Measurements from ENCODE around the gene LINGO4.
"Not testable (repeated sequence)": the region's sequence is repeated elsewhere in the genome, so short reads cannot be mapped to it uniquely, and the experiment has no call there.

The LINGO4 gene

GRCh38 chr1:151774256-151774922 is 30.8 kb downstream of the LINGO4 start:
- Histone ChIP-seq H3K36me3 (ENCODE audit: insufficient read depth, low read length) (peaks cover 58% of the 10 kb centered on the region), H3K4me2 (ENCODE audit: insufficient read depth, low read length) (no peak overlapping the region), H4K20me1 (ENCODE audit: insufficient read depth, low read length) (no peaks in the 10 kb centered on the region)

GRCh38 chr1:151773702-151774101 is 31.5 kb downstream of the LINGO4 start:
- H3K27ac ChIP-seq (ENCODE audit: low read length) = no peak overlapping the region
- no peak overlapping the region for H3K9ac ChIP-seq (ENCODE audit: low read depth, low read length)
- H4K20me1 ChIP-seq (ENCODE audit: insufficient read depth, low read length) = no peaks in the 10 kb centered on the region
- no peak overlapping the region for H3K4me2 ChIP-seq (ENCODE audit: insufficient read depth, low read length)
- no peak for DNase-seq
- ATAC-seq (ENCODE audit: insufficient read depth, low read depth) = no peak
- TF ChIP-seq CTCF (IDR thresholded peaks at IDR 0.05; ENCODE audit: borderline replicate concordance, extremely low read depth, low read length, poor library complexity, severe bottlenecking) = no peak
- TF ChIP-seq EZH2 (IDR thresholded peaks at IDR 0.05; ENCODE audit: borderline replicate concordance, low read depth, low read length, severe bottlenecking) = no peak
- H3K9me3 ChIP-seq (ENCODE audit: insufficient read depth, low read length, severe bottlenecking) = no peaks in the 10 kb centered on the region
- no peak overlapping the region for H2AFZ ChIP-seq (ENCODE audit: low read depth, low read length)
- no peaks in the 10 kb centered on the region for H3K79me2 ChIP-seq (ENCODE audit: insufficient read depth, low read length)
- H3K27me3 ChIP-seq (ENCODE audit: insufficient read depth, low read length, poor library complexity) = no peaks in the 10 kb centered on the region
- H3K4me3 ChIP-seq (ENCODE audit: low read depth in 1 of 2, low read length in 2 of 2) = no peak overlapping the region
- peaks cover 51% of the 10 kb centered on the region for H3K36me3 ChIP-seq (ENCODE audit: insufficient read depth, low read length)
- no peaks in the 10 kb centered on the region for H3K4me1 ChIP-seq (ENCODE audit: insufficient read depth, low read length)

More at GRCh38 chr1:151774256-151774922, 30.8 kb downstream of the LINGO4 start:
- no peaks in the 10 kb centered on the region for H3K4me1 ChIP-seq (ENCODE audit: insufficient read depth, low read length)
- H3K9ac ChIP-seq (ENCODE audit: low read depth, low read length) = no peak overlapping the region
- no peaks in the 10 kb centered on the region for H3K9me3 ChIP-seq (ENCODE audit: insufficient read depth, low read length, severe bottlenecking)
- H3K27ac ChIP-seq (ENCODE audit: low read length) = no peak overlapping the region
- ATAC-seq (ENCODE audit: insufficient read depth, low read depth) = no peak
- TF ChIP-seq EZH2 (IDR thresholded peaks at IDR 0.05; ENCODE audit: borderline replicate concordance, low read depth, low read length, severe bottlenecking) (no peak), CTCF (IDR thresholded peaks at IDR 0.05; ENCODE audit: borderline replicate concordance, extremely low read depth, low read length, poor library complexity, severe bottlenecking) (no peak)
- H2AFZ ChIP-seq (ENCODE audit: low read depth, low read length) = no peak overlapping the region
- DNase-seq = no peak
- H3K27me3 ChIP-seq (ENCODE audit: insufficient read depth, low read length, poor library complexity) = no peaks in the 10 kb centered on the region
- H3K4me3 ChIP-seq (ENCODE audit: low read depth in 1 of 2, low read length in 2 of 2) = no peak overlapping the region
- no peaks in the 10 kb centered on the region for H3K79me2 ChIP-seq (ENCODE audit: insufficient read depth, low read length)

- ATAC-seq (ENCODE audit: insufficient read depth, low read depth); H3K27ac ChIP-seq (ENCODE audit: low read length); H3K9me3 ChIP-seq (ENCODE audit: insufficient read depth, low read length, severe bottlenecking); H3K27me3 ChIP-seq (ENCODE audit: insufficient read depth, low read length, poor library complexity); H3K4me2 ChIP-seq (ENCODE audit: insufficient read depth, low read length); H2AFZ ChIP-seq (ENCODE audit: low read depth, low read length); H3K4me1 ChIP-seq (ENCODE audit: insufficient read depth, low read length); H3K4me3 ChIP-seq (ENCODE audit: low read depth in 1 of 2, low read length in 2 of 2); H4K20me1 ChIP-seq (ENCODE audit: insufficient read depth, low read length); H3K79me2 ChIP-seq (ENCODE audit: insufficient read depth, low read length); DNase-seq; H3K9ac ChIP-seq (ENCODE audit: low read depth, low read length): not testable (repeated sequence)
- H3K36me3 ChIP-seq (ENCODE audit: insufficient read depth, low read length) = peaks cover 10% of the 10 kb centered on the region
Measured at GRCh38 chr1:151769270-151769669, 35.9 kb downstream of the LINGO4 start.

- not testable (repeated sequence) for DNase-seq; H3K9me3 ChIP-seq (ENCODE audit: insufficient read depth, low read length, severe bottlenecking); ATAC-seq (ENCODE audit: insufficient read depth, low read depth); H3K4me3 ChIP-seq (ENCODE audit: low read depth in 1 of 2, low read length in 2 of 2); H3K36me3 ChIP-seq (ENCODE audit: insufficient read depth, low read length); H3K27ac ChIP-seq (ENCODE audit: low read length); H3K9ac ChIP-seq (ENCODE audit: low read depth, low read length); H3K79me2 ChIP-seq (ENCODE audit: insufficient read depth, low read length); H4K20me1 ChIP-seq (ENCODE audit: insufficient read depth, low read length); H3K27me3 ChIP-seq (ENCODE audit: insufficient read depth, low read length, poor library complexity); H3K4me2 ChIP-seq (ENCODE audit: insufficient read depth, low read length); H2AFZ ChIP-seq (ENCODE audit: low read depth, low read length)
- peaks cover 11% of the 10 kb centered on the region for H3K4me1 ChIP-seq (ENCODE audit: insufficient read depth, low read length)
Measured at GRCh38 chr1:151768351-151769066, 36.7 kb downstream of the LINGO4 start.

Data from DND-41 (cell line).